ENCODE measurements around the gene FGD3.

GRCh38 chr9:92973700-92974099 is 26.4 kb downstream of the FGD3 start:
- TF ChIP-seq CTCF (IDR thresholded peaks at IDR 0.05) (no peak), POLR2A (IDR thresholded peaks at IDR 0.05) (no peak)
